Measurements from ENCODE around the gene NOXO1.

DNA sequence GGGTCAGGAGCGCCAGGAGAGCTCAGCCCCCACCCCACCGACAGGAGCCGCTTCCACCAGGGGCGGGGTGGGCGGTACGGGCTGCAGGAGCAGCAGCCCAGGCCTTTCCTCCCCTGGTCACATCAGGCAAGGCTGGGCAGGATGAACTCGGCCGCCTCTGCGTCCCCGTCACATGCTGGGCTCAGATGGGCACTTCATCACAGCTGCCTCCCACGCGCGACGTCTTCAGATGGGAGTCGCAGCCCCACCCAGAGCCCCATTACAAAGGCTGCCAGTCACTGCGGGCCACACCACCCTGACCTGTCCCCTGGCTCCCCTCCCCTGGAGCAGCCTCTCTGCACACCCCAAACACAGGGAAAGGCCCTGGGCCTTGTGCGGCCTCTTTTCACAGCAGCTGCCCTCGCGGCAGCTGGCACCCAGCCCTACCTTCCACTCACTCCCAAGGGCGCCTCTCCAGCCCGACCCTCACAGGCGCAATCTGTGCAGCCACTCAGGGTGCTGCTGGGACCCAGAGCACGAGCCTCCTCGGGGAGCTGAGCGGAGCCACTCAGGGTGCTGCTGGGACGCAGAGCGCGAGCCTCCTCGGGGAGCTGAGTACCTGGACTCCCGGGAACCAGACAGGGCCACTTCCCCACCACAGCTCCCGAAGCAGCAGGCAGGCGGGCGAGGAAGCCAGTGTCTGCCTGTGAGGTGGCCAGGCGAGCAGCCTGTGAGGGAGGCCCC, 23.7 kb upstream of the NOXO1 start:
- TF ChIP-seq, protein P1, sequence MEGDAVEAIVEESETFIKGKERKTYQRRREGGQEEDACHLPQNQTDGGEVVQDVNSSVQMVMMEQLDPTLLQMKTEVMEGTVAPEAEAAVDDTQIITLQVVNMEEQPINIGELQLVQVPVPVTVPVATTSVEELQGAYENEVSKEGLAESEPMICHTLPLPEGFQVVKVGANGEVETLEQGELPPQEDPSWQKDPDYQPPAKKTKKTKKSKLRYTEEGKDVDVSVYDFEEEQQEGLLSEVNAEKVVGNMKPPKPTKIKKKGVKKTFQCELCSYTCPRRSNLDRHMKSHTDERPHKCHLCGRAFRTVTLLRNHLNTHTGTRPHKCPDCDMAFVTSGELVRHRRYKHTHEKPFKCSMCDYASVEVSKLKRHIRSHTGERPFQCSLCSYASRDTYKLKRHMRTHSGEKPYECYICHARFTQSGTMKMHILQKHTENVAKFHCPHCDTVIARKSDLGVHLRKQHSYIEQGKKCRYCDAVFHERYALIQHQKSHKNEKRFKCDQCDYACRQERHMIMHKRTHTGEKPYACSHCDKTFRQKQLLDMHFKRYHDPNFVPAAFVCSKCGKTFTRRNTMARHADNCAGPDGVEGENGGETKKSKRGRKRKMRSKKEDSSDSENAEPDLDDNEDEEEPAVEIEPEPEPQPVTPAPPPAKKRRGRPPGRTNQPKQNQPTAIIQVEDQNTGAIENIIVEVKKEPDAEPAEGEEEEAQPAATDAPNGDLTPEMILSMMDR (IDR thresholded peaks at IDR 0.05), result no peak
- TF ChIP-seq POLR2A (IDR thresholded peaks at IDR 0.05), result no peak

Data from lower leg skin (tissue), 3 donors.